Thoracic aorta (tissue), 2 donors: ENCODE data around the gene SLC7A14. TPM values are rescaled to one million over a fixed set of nuclear protein-coding genes. Genes with fewer than 3 reads are reported as not detected.
"Not testable (repeated sequence)": the region's sequence is repeated elsewhere in the genome, so short reads cannot be mapped to it uniquely, and the experiment has no call there.

Experiments used
- ATAC-seq: fragments of 150-250 bp; one replicate; pipeline ENCODE4 v1.8.0; 2017; ENCODE audit warnings: low read depth; ENCODE audit not compliant: insufficient number of reproducible peaks, low FRiP score
- DNase-seq: peaks from one replicate; pipeline ENCODE4 v3.0.0-alpha.2; 2020; ENCODE audit warnings: low spot score
- H3K27ac ChIP-seq, 2 donors: fragments of 200-600 bp; sonication (generic); 1 replicate in 1 of 2; 2 replicates in 1 of 2; pipeline ENCODE4 v1.5.1; 2016; ENCODE audit warnings: mild to moderate bottlenecking in 2 of 2, moderate library complexity in 2 of 2
- H3K27me3 ChIP-seq: fragments of 200-600 bp; sonication (generic); replicated peaks from 2 replicates; pipeline ENCODE4 v1.6.0; 2016; ENCODE audit warnings: mild to moderate bottlenecking; ENCODE audit not compliant: insufficient read depth
- H3K36me3 ChIP-seq: fragments of 200-600 bp; sonication (generic); one replicate; pipeline ENCODE4 v1.5.1; 2016
- H3K4me1 ChIP-seq, 2 donors: fragments of 200-600 bp; sonication (generic); 1 replicate in 1 of 2; 2 replicates in 1 of 2; pipeline versions ENCODE4 v1.5.1 to v1.6.0; 2016; ENCODE audit warnings: low read depth in 2 of 2, mild to moderate bottlenecking in 1 of 2; ENCODE audit not compliant: control insufficient read depth in 1 of 2
- H3K4me3 ChIP-seq: fragments of 200-600 bp; sonication (generic); 2 replicates; pipeline ENCODE4 v1.5.1; 2016; ENCODE audit warnings: mild to moderate bottlenecking
- H3K9me3 ChIP-seq: fragments of 200-600 bp; sonication (generic); 2 replicates; pipeline ENCODE4 v1.5.1; 2016
- CTCF ChIP-seq: fragments of 200-600 bp; sonication (generic); IDR thresholded peaks from one replicate; pipeline ENCODE4 v1.5.1; 2019; ENCODE audit warnings: antibody characterized with exemption
- total RNA-seq, 2 donors: library from RNA; depleted of rRNA; stranded (reverse); fragments of >200 nt; gene quantifications; one replicate each; pipeline versions ENCODE4 v1.1.0 to v1.2.3, GENCODE V29; 2016

The SLC7A14 gene
- total RNA-seq, 2 donors from 2014 or later = not detected

GRCh38 chr3:170579646-170580045 is 6.2 kb downstream of the SLC7A14 start:
- no peak for TF ChIP-seq CTCF
- Histone ChIP-seq H3K27ac (no peak overlapping the region), H3K4me1 (peaks cover 0 to under 1% of the 10 kb centered on the region in 2 donors), H3K27me3 (no peaks in the 10 kb centered on the region), H3K9me3 (no peaks in the 10 kb centered on the region), H3K36me3 (no peaks in the 10 kb centered on the region), H3K4me3 (no peak overlapping the region)
- no peak for DNase-seq
- no peak for ATAC-seq

- no peaks in the 10 kb centered on the region for H3K27me3 ChIP-seq
- TF ChIP-seq CTCF = no peak
- no peaks in the 10 kb centered on the region for H3K9me3 ChIP-seq
- ATAC-seq (no peak), DNase-seq (no peak)
- H3K36me3 ChIP-seq = no peaks in the 10 kb centered on the region
- H3K4me1 ChIP-seq = no peaks in the 10 kb centered on the region
- no peak overlapping the region for H3K4me3 ChIP-seq
- no peak overlapping the region for H3K27ac ChIP-seq
Measured at GRCh38 chr3:170572665-170573253, 13.1 kb downstream of the SLC7A14 start.

GRCh38 chr3:170567598-170567997 is 18.3 kb downstream of the SLC7A14 start:
- H3K9me3 ChIP-seq, H3K4me1 ChIP-seq, H3K27ac ChIP-seq, H3K27me3 ChIP-seq, DNase-seq, H3K36me3 ChIP-seq, ATAC-seq, H3K4me3 ChIP-seq: not testable (repeated sequence)

GRCh38 chr3:170566413-170566812 is 19.5 kb downstream of the SLC7A14 start:
- no peak for DNase-seq
- H3K9me3 ChIP-seq = no peaks in the 10 kb centered on the region
- no peak for TF ChIP-seq CTCF
- peaks cover 0 to 2% of the 10 kb centered on the region in 2 donors for H3K4me1 ChIP-seq
- no peak overlapping the region for H3K27ac ChIP-seq
- no peaks in the 10 kb centered on the region for H3K27me3 ChIP-seq
- no peak overlapping the region for H3K4me3 ChIP-seq
- no peak for ATAC-seq
- no peaks in the 10 kb centered on the region for H3K36me3 ChIP-seq

GRCh38 chr3:170565495-170565894 is 20.4 kb downstream of the SLC7A14 start:
- TF ChIP-seq CTCF = no peak
- Histone ChIP-seq H3K9me3 (no peaks in the 10 kb centered on the region), H3K27ac (no peak overlapping the region), H3K27me3 (no peaks in the 10 kb centered on the region), H3K36me3 (no peaks in the 10 kb centered on the region), H3K4me1 (peaks cover 0 to 2% of the 10 kb centered on the region in 2 donors), H3K4me3 (no peak overlapping the region)
- ATAC-seq = no peak
- DNase-seq = no peak

- Histone ChIP-seq H3K27ac (no peak overlapping the region), H3K36me3 (no peaks in the 10 kb centered on the region), H3K9me3 (no peaks in the 10 kb centered on the region), H3K27me3 (no peaks in the 10 kb centered on the region), H3K4me3 (no peak overlapping the region), H3K4me1 (peaks cover 0 to 2% of the 10 kb centered on the region in 2 donors)
- ATAC-seq (no peak), DNase-seq (no peak)
- no peak for TF ChIP-seq CTCF
Measured at GRCh38 chr3:170564664-170565063, 21.2 kb downstream of the SLC7A14 start.
